GOT3 (cell line): Measurements from ENCODE around the gene GAB2.
A peak's percentile ranks its signal among the peaks of the same experiment; 100 is the strongest.

Experiments used
- DNase-seq: peaks from one replicate; lab custom pipeline; 2025; ENCODE audit warnings: mixed read lengths; lab: John Stamatoyannopoulos, UW

Gene GAB2

DNA sequence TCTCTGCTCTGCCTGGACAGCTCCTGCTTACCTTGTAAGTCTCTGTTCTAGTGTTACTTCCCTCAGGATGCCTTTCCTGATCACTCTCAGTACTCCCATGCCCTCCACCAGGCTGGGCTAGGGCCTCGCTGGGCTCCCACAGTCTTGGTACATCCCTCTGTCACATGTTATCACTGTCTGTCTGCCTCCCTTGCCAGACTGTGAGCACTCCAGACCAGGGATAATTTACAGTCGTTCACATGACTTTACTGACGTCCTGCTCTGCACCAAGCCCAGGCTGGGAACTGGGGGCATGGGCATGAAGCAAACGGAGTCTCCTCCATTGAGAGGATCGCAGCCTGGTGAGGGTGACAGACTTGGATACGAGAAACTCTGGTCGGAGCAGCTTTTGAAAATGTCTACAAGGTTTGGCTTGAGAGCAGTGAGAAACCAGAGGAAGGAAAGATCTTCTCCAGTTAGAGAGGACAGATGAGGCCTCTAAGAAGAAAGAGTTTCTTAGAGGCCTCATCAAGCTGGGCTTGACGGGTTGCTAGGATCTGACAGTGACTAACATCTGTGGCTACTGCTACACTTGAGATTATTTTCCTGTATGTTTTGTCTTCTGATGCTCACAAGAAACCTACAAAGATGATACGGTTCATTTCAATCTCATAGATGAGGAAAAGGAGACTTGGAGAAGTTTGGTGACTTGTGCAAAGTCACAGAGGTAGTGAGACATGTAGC lies 216.4 kb downstream of the GAB2 start:
- DNase-seq: no peak

DNA sequence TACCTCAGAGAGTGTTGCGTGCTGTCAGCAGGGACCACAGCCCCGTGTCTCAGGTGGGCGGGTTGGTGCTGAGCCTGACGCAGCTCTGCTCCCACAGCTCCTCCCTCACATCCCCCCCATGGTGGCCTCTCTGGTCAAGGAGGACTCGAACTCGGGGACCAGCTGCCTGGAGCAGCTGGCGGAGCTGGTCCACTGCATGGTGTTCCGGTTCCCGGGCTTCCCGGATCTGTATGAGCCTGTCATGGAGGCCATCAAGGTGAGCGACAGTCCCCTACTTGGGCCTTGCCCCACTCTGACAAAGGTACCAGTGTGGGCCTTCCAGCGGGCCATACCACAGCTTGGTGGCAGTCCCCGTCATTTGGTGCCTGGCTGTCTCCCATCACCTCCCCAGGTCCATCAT lies 217.1 kb downstream of the GAB2 start:
- DNase-seq: no peak

DNA sequence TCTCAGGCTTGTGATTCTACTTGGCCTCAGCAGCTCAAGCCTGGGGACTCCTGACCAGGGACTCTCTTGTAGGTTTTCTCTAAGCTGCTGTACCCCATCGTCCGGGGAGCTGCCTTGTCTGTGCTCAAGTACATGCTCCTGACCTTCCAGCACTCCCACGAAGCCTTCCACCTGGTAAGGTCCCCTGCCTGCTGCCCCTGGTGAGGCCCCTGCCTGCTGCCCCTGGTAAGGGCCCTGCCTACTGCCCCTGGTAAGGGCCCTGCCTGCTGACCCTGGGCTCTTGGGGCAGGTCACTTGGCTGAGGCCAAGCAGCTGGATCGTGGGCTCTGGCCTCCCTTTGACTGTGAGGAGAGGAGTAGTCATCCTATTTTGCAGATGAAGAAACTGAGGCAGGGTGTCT lies 217.6 kb downstream of the GAB2 start:
- DNase-seq: no peak

DNA sequence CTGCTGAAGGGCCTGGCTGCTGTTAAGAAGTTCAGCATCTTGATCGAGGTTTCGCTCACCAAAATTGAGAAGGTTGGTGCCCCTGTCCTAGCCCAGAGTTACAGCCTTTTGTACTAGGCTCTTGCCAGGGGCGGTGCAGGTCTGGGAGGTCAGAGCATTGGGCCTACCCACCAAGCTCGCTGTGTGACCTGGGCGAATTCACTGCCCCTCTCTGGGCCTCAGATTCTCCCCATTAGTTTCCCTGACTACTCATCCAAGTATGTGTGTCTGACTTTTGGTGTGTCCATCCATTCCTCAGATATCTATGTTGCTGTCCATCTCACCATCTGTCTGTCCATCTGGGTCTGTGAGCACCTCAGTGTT lies 218.0 kb downstream of the GAB2 start:
- DNase-seq: no peak

DNA sequence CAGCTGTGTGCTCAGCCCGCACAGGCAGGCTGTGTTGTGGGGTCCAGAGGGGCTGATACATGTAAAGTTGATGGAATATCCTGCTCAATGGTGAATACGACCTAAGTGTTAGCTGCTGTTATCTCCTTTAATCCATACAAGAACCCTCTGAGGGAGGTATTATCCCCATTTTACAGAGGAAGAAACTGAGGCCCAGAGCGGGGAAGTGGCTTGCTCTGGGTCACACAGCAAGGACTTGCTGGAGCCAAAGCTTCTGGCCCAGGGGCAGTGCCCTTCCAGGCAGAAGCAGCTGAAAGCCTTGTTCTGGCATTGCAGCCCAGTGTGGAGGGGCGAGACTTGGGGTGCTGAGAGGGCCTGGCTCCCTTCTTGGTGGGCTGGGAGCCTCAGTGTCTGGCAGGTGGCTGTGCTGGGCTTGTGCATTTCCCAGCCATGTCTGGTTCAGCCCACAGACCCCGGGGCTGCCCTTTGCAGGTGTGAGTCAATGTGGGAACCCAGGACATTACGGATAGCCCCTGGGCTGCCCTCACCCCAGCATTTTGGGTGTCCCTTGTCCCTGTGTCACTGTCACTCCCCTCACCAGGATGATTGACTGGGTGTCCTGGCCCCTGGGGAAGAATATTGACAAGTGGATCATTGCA lies 218.5 kb downstream of the GAB2 start:
- DNase-seq: no peak

DNA sequence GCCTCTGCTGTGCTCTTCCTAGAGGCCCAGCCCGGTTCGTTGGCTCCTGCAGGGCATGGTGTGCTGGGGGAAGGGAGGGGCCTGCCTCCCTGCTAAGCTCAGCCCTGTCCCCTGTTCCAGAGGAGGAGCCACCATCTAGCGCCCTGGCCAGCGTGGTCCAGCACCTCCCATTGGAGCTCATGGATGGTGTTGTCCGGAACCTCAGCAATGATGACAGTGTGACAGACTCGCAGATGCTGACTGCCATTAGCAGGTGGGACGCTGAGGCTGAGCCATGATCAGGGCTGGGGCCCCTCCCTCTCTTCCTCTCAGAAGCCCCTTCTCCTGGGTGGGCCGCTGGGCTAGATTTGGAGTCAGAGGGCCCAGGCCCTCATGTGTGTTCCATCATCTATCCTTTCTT lies 219.8 kb downstream of the GAB2 start:
- DNase-seq: no peak

DNA sequence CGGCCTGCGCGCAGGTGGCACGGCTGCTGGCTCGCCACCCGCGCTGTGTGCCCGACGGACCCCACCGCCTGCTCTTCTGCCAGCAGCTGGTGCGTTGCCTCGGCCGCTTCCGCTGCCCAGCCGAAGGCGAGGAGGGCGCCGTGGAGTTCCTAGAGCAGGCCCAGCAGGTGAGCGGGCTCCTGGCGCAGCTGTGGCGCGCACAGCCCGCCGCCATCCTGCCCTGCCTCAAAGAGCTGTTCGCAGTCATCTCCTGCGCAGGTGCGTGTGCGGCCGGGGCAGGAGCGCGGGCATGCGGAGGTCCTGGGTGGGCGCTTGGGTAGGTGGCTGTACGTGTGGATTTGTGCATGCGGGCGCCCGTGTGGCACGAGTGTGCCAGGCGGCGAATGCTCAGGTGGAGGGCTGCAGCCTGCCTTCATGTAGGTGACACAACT lies 220.9 kb downstream of the GAB2 start:
- DNase-seq: no peak

DNA sequence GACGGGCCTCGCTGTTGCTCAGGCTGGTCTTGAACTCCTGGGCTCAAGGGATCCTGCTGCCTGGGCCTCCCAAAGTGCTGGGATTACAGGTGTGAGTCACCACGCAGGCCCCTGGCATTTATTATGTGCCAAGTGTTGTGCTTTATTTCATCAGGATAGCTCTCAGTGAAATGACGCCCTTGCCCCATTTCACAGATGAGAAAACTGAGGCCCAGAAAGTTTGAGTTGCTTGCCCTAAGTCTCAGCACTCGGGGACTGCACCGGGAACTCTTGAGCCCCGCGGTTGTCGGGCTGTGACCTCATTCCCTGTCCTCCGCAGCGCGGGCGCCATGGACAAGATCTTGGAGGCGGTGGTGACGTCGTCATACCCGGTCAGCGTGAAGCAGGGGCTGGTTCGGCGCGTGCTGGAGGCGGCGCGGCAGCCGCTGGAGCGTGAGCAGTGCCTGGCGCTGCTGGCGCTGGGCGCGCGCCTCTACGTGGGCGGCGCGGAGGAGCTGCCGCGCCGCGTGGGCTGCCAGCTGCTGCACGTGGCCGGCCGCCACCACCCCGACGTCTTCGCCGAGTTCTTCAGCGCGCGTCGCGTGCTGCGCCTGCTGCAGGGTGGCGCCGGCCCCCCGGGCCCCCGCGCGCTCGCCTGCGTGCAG lies 221.6 kb downstream of the GAB2 start:
- no peak for DNase-seq

DNA sequence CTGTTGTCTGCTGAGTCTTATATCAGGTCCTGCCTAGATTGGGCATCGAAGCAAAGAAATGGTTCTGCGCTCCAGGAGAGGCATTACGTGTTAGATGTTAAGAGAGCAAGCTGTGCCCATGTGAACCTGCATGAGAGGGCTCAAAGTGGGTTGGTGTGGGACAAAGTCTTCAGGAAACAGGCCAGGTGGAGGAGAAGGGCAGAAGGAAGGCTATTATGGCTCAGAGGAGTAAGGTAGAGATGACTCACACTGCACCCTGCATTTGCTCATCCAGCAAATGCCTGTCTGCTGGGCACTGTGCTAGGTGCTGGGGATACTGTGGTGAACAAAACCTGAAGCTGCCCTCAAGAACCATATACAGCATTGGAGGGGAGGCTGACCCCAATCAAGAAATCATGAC lies 223.1 kb downstream of the GAB2 start:
- no peak for DNase-seq

DNA sequence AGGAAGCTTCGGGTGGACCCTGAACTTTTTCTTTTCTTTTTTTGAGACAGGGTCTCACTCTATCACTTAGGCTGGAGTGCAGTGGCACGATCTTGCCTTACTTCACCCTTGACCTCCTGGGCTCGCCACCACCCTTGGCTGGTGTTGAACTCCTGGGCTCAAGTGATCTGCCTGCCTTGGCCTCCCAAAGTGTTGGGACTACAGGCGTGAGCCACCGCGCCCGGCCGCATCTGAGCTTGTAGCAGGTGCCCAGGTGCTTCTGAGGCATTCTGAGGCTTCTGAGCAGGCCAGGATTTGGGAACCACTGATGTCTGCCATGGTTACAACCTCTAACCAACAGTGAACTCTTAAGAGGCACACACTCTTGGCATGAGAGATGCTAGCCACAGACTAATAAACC lies 223.8 kb downstream of the GAB2 start:
- DNase-seq: no peak

DNA sequence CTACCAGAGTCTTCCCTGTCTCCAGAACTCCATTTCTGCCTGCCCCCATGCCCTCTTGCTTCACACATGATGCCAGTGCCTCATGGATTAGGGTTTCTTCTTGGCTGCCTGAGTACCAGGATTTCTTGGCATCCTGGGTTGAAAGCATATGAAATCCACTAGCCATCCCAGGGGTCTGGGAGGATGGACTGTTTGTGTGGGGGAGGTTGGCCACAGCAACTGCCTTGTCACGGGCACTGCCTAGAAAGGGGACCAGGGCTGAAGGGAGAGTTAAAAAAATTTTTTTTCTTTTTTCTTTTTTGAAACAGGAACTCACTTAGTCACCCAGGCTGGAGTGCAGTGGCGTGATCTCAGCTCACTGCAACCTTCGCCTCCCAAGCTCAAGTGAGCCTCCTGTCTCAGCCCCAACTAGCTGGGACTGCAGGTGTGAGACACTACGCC lies 224.7 kb downstream of the GAB2 start:
- DNase-seq: no peak

DNA sequence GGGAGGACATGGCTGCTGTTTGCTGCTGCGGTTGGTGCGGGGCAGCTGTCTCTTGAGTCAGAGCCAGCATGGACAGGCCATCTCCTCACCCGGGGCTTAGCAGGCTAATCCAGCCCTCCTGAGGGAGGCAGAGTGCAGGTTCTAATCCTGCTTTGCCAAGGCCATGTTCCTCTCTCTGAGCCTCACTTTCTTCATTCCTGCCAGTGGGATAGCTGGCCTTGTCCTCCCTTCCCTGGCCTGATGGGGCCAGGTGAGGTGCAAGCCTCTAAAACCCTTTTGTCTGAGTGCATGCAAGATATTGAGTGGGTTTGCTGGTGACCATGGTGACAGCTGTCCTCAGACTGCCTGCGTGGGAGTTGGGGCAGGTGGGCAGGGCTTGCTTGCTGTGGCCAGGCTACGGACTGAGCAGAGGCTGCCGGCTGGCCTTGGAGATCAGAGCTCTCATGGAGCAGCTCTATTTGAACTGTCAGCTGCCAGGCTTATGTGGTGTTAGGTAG lies 225.3 kb downstream of the GAB2 start:
- no peak for DNase-seq

DNA sequence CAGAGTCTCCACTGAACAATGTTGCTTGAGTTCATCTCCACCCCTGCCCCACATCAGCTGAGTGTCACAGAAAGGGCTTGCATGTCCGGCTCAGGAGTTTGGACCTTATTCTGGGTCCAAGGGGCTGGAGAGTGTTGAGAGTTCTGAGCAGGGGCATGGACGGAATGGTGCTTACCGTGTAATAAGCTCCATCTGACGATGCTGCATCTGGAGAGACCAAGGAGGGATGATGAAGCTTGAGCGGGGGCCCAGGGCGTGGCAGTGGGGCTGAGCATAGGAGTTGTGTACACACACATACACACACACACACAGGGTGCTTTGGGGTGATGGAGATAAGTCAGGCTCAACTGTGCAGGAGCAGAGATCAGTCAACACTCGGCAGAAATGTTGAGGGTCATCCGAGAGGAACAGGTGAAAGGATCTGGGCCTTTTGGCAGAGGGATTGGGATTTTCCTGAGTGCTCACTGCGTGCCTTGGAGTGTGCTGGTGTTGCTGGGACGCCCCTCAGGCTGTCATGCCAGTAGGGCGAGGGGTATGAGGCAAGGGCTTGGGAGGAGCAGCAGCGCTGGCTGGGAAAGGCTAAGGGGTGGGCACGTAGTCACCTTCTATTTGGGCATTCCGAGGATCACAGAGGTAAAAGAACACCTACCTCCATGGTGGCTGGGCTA lies 226.6 kb downstream of the GAB2 start:
- DNase-seq: no peak

DNA sequence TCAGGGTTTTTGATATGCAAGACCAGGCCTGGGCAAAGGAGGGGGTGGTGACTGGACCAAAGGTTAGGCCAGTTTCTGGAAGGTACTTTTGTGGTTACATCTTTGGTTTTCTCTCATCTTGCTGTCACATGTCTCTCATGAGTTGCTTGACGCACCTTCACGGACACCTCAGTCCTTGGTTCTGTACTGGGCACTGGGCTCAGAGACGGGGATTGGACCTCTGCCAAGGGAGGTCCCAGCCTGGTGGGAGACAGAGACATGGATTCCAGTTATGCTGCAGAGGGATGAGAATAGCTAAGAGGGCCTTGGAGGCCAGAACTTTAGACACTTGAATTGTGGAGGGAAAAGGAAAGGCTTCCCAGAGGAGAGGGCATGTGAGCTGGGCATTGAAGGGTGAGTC lies 227.2 kb downstream of the GAB2 start:
- DNase-seq: no peak

DNA sequence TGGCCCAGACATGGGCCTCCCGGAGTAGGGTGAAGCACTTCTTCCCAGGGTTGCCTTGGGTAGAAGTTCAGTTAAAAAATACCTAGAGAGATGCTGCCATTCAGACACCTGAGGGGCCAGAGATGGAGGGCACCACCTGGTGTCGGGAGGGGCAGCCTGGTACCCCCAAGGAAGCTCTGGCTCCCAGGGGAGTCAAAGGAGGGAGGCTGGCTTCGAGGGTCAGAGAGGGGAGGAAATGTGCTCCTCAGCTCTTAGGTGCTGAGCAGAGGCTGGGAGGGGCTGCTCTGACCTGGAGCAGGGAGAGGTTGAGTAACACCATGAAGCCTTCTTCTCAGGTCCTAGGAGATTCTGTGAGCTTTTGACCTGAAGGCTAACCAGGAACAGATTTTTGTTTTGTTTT lies 227.8 kb downstream of the GAB2 start:
- no peak for DNase-seq

DNA sequence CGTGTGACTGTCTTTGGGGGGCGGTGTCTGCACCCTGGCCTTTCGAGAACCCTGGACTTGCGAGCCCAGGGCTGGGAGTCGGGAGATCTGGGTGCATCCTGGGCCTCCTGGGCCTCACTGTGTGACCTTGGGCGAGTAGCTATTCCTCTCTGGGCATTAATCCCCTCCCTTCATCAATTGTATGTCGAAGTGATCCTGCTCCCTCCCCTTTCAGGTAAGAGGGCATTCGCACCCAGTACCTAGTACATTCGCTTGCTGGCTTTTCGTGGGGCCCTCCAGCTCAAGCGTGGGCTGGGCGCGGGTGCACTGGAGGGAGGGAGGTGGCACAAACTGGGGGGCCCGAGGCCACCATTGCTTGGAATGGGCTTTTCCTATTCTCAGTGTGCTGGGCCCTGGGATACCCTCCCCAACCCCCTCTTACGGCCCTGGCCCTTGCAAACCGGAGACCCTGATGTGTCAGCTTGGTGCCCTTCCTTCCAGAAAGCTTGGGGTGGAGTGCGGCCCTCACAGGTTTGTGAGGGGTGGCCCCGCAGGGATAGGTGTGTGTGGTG lies 228.4 kb downstream of the GAB2 start:
- DNase-seq: no peak

DNA sequence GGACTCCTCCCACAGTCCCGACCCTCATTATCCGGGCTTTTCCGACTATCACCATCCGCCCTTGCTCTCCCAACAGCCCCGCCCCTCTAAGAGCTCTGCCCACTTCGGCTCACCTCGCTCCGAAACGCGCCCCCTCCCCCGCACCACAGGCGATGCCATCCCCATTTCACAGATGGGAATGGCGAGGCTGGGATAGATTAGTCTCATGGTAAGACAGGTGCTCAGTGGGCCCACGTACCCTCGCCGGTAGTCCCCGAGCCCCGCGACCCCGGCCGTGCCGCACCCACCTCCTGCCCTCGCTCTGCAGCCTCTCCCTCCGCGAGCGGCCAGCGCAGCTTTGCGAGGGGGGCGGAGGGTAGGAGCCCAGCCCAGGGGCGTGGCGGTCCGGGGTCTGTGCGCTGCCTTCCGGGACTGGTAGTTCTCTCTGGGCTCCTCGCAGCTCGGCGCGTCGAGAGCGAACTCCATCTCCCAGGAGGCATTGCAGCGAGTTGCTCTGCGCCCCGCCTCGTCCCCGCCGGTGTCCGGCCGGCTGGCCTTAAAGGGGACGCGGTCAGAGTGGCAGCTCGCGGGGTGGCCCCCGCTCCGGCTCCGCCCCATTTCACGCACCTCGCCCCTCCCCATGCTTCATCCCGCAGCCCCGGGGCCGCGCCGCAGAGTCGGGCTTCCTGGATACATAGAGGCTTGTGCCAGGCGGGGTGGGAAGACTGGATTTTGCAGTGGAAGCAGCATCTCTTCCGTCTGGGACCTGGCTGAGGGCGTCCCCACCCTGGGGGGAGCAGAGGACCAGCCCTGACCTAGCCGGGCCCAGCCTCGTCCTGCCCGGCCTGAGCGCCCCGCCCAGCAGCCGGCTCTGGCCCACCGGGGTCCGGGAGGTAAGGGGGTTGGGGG lies 229.1 kb downstream of the GAB2 start, which contains the start of the genes KCTD21 and USP35:
Gene KCTD21, minus strand, starts transcription at position 341 of the 888 bp plus-strand sequence. CDS start 14,072 bp downstream, outside the sequence.
Gene USP35, plus strand, starts transcription at position 634 of the 888 bp plus-strand sequence. CDS start 7,327 bp downstream, outside the sequence.
- peak; percentile 69 for DNase-seq

DNA sequence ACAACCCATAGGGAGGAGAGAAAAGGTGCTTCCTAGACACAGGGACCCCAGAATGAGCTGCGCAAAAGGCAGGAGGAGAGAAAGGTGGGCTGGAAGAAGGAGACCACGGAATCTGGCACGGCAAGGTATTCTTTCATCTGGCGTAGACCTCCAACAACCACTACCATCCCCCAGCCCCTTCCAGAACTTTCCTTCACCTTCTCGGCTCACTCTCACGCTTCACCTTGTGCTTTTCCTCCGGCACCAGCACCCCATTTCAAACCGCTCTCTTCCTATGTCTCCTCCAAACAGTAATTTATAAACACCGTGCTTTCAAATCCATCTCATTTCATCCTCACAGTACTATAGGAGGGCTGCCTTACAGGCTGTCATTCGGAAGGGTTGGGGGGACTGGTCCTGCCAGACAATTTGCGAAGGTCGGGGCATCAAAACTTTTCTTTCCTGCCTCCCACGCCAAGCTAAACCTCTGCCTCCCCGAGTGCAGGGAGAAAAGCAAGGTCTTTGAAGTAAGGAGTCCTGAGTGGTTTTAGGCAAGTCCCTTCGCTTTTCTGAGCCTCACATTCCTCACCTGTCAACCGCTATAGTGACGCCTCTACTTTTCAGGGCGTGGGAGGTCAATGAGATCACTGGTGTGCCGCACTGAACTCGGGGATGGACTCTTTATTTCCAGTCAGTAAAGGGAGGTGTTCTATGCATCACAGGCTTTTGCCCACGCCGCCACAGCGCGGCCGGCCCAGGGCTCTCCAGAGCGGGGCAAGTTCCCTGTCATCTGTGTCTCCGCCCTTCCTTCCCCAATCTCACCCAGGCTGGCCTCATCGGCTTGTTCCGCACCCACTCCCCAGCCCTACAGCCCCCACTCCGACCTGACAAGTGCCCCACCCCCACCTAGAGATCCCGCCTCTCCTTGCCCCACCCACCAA lies 230.0 kb downstream of the GAB2 start:
- DNase-seq: peak; percentile 39

DNA sequence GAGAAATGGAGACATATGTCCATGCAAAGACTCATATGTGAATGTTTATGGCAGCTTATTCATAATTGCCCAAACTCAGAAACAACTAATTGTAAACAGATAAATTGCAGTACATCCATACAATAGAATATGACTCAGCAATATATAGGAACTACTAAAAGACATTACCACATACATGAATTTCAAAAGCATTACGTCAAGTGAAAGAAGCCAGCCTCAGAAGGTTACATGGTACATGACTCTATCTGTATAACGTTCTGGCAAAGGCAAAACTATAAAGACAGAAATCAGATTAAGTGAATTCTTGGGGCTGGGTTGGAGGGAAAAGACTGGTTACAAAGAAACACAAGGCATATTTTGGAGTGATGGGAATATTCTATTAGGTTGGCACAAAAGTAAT lies 236.4 kb downstream of the GAB2 start:
- no peak for DNase-seq

DNA sequence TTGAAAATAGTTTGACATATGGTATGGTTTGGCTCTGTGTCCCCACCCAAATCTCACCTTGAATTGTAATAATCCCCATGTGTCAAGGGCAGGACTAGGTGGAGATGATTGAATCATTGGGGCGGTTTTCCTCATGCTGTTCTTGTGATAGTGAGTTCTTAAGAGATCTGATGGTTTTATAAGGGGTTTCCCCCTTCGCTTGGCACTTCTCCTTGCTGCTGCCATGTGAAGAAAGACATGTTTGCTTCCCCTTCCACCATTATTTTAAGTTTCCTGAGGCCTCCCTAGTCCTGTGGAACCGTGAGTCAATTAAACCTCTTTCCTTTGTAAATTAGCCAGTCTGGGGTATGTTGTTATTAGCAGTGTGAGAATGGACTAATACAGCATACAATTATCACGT lies 236.9 kb downstream of the GAB2 start:
- DNase-seq: no peak
